CD4-positive, alpha-beta T cell (primary cell): ENCODE data around the gene HECTD1. TPM values are rescaled to one million over a fixed set of nuclear protein-coding genes. Genes with fewer than 3 reads are reported as not detected.

Experiments
- ATAC-seq: fragments of 200-7000 bp; cut with Tn5 transposase; one replicate; pipeline ENCODE4 v1.10.0; 2022; ENCODE audit warnings: mild to moderate bottlenecking; ENCODE audit not compliant: poor library complexity
- CTCF ChIA-PET: fragments of 350-600 bp; sonication (Branson Sonifier 250); formaldehyde crosslinking; loops from one replicate; lab custom pipeline; 2021; ENCODE audit warnings: antibody characterized with exemption, inconsistent platforms; lab: Charles Lee
- POLR2A ChIA-PET: fragments of 350-600 bp; sonication (Branson Sonifier 250); formaldehyde crosslinking; loops from one replicate; lab custom pipeline; 2021; ENCODE audit warnings: antibody characterized with exemption, inconsistent platforms; lab: Charles Lee
- DNase-seq, 14 experiments: peaks; one replicate each; pipeline ENCODE4 v3.0.0-alpha.2; 2013 to 2020; ENCODE audit warnings: mixed read lengths in 2 of 14
- H3K27ac ChIP-seq, 2 donors: one replicate each; pipeline versions ENCODE4 v1.5.1 to v1.7.0; 2013; ENCODE audit warnings: low read length in 2 of 2, low read depth in 1 of 2, mild to moderate bottlenecking in 1 of 2
- H3K27me3 ChIP-seq, 2 experiments: 1 replicate in 1 of 2; 2 replicates in 1 of 2; pipeline versions ENCODE4 v1.6.1 to v1.7.0; 2013; ENCODE audit warnings: low read length in 2 of 2, control low read depth in 1 of 2, mild to moderate bottlenecking in 1 of 2, moderate library complexity in 1 of 2; ENCODE audit not compliant: insufficient read depth in 2 of 2, control insufficient read depth in 1 of 2
- H3K36me3 ChIP-seq: one replicate; pipeline ENCODE4 v1.6.1; 2013; ENCODE audit warnings: low read length, control low read depth; ENCODE audit not compliant: insufficient read depth
- H3K4me1 ChIP-seq: one replicate; pipeline ENCODE4 v1.6.1; 2013; ENCODE audit warnings: low read length, control low read depth; ENCODE audit not compliant: insufficient read depth
- H3K4me3 ChIP-seq: one replicate; pipeline ENCODE4 v1.5.1; 2013; ENCODE audit warnings: mild to moderate bottlenecking, low read length, moderate library complexity
- H3K9me3 ChIP-seq, 2 experiments: 1 replicate in 1 of 2; 2 replicates in 1 of 2; pipeline versions ENCODE4 v1.6.1 to v1.7.0; 2013; ENCODE audit warnings: low read length in 2 of 2, mild to moderate bottlenecking in 2 of 2, control low read depth in 1 of 2, moderate library complexity in 1 of 2; ENCODE audit not compliant: control insufficient read depth in 1 of 2, insufficient read depth in 1 of 2
- H3K27ac Mint-ChIP-seq: one replicate; pipeline ENCODE4 v1.8.0; 2020; ENCODE audit warnings: mixed read lengths
- H3K27me3 Mint-ChIP-seq: one replicate; pipeline ENCODE4 v1.8.0; 2021; ENCODE audit warnings: mixed read lengths
- H3K36me3 Mint-ChIP-seq: one replicate; pipeline ENCODE4 v1.8.0; 2021; ENCODE audit warnings: low read depth, mixed read lengths
- H3K4me1 Mint-ChIP-seq: one replicate; pipeline ENCODE4 v1.8.0; 2021; ENCODE audit warnings: low read depth, mixed read lengths
- H3K4me3 Mint-ChIP-seq: one replicate; pipeline ENCODE4 v1.8.0; 2020; ENCODE audit warnings: mild to moderate bottlenecking, mixed read lengths
- H3K9me3 Mint-ChIP-seq: one replicate; pipeline ENCODE4 v1.8.0; 2020; ENCODE audit warnings: mixed read lengths
- intact Hi-C, 2 experiments: fragments of 100-400 bp; cut with DNase I in 1 of 2; cut with micrococcal nuclease in 1 of 2; formaldehyde crosslinking; loops; one replicate each; pipeline versions ENCODE4 v1.15.1 to v1.9.0; 2023 to 2025; cut with DNase I, micrococcal nuclease
- total RNA-seq, 174 experiments: library from RNA in 2 of 174; stranded (reverse) in 2 of 174; gene quantifications; one replicate each; pipeline ENCODE4 v1.2.3 and lab custom pipeline; 2021 to 2026
- TF ChIP-seq, protein P1 (sequence below): fragments of 200-600 bp; IDR thresholded peaks from one replicate; pipeline ENCODE4 v1.8.0; 2022; ENCODE audit warnings: antibody characterized with exemption, mild to moderate bottlenecking

Gene HECTD1
- total RNA-seq, 2 experiments from 2014 or later = 162 to 168 TPM

DNA sequence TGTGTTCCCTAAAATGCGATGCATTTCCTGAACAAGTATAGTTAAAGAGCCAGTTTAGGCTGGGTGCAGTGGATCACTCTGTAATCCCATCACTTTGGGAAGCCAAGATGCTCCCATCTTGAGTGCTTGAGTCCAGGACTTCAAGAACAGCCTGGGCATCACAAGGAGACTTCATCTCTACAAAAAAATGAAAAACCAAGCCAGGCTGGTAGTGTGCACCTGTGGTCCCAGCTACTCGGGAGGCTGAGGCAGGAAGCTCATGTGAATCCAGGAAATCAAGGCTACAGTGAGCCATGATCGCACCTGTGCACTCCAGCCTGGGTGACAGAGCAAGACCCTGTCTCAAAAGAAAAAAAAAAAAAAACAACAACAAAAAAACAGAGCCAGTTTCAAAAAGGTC is 26.3 kb downstream of the HECTD1 start:
- peak overlapping the region; percentile 63 for H3K27ac Mint-ChIP-seq
- DNase-seq (no peak), ATAC-seq (no peak)
- TF ChIP-seq, protein P1, sequence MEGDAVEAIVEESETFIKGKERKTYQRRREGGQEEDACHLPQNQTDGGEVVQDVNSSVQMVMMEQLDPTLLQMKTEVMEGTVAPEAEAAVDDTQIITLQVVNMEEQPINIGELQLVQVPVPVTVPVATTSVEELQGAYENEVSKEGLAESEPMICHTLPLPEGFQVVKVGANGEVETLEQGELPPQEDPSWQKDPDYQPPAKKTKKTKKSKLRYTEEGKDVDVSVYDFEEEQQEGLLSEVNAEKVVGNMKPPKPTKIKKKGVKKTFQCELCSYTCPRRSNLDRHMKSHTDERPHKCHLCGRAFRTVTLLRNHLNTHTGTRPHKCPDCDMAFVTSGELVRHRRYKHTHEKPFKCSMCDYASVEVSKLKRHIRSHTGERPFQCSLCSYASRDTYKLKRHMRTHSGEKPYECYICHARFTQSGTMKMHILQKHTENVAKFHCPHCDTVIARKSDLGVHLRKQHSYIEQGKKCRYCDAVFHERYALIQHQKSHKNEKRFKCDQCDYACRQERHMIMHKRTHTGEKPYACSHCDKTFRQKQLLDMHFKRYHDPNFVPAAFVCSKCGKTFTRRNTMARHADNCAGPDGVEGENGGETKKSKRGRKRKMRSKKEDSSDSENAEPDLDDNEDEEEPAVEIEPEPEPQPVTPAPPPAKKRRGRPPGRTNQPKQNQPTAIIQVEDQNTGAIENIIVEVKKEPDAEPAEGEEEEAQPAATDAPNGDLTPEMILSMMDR = no peak
- H3K4me1 Mint-ChIP-seq = peaks cover 34% of the 10 kb centered on the region
- ChIA-PET POLR2A (no interaction called here), CTCF (no interaction called here)
- H3K36me3 ChIP-seq = peaks cover 35% of the 10 kb centered on the region
- H3K4me3 ChIP-seq = no peak overlapping the region
- no peaks in the 10 kb centered on the region for H3K27me3 ChIP-seq
- no peaks in the 10 kb centered on the region for H3K27me3 Mint-ChIP-seq
- H3K4me1 ChIP-seq = no peaks in the 10 kb centered on the region
- H3K9me3 Mint-ChIP-seq = no peaks in the 10 kb centered on the region
- intact Hi-C loops = no loop called here
- no peak overlapping the region for H3K27ac ChIP-seq
- peaks cover 65% of the 10 kb centered on the region for H3K36me3 Mint-ChIP-seq
- H3K4me3 Mint-ChIP-seq = no peak overlapping the region
- no peaks in the 10 kb centered on the region for H3K9me3 ChIP-seq

DNA sequence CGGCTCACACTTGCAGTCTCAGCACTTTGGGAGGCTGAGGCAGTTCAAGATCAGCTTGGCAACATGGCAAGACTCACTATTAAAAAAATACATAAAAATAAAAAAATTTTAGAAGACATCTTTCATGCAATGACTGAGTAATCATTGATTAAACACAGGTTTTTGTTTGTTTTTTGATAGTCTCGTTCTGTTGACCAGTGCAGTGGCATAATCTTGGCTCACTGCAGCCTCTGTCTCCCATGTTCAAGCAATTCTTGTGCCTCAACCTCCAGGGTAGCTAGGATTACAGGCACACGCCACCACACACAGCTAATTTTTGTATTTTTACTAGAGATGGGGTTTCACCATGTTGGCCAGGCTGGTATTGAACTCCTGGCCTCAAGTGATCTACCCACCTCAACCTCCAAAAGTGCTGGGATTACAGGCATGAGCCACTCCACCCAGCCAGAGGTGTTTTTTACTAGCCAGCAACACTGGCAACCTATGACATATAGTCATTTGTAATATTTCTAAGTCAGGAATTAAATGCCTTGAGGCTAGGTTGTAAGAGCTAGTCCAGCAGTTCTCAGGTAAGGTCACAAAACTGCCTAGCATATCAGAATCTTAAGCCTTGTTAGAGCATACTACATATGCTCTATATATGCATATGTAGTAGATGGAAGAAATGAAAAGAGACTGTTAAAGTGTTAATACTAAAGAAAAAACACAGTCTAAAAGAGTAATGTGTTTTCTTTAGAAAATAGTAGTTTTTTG is 27.1 kb downstream of the HECTD1 start:
- Histone ChIP-seq H3K27me3 (no peaks in the 10 kb centered on the region), H3K4me1 (no peaks in the 10 kb centered on the region), H3K9me3 (no peaks in the 10 kb centered on the region), H3K36me3 (peaks cover 32% of the 10 kb centered on the region), H3K4me3 (no peak overlapping the region), H3K27ac (no peak overlapping the region)
- Mint-ChIP-seq H3K36me3 (peaks cover 60% of the 10 kb centered on the region), H3K27me3 (no peaks in the 10 kb centered on the region), H3K4me3 (no peak overlapping the region), H3K9me3 (no peaks in the 10 kb centered on the region), H3K27ac (peak overlapping the region; percentile 63), H3K4me1 (peaks cover 28% of the 10 kb centered on the region)
- TF ChIP-seq, protein P1 = no peak
- no peak for DNase-seq
- ChIA-PET POLR2A (interaction anchor here (1.2 to 1.8 kb wide), 2 partner anchors 26 to 28 kb away, joined by 3 to 7 read pairs; partner anchors contain the start of gene HECTD1), CTCF (no interaction called here)
- no peak for ATAC-seq
- intact Hi-C loops = no loop called here

DNA sequence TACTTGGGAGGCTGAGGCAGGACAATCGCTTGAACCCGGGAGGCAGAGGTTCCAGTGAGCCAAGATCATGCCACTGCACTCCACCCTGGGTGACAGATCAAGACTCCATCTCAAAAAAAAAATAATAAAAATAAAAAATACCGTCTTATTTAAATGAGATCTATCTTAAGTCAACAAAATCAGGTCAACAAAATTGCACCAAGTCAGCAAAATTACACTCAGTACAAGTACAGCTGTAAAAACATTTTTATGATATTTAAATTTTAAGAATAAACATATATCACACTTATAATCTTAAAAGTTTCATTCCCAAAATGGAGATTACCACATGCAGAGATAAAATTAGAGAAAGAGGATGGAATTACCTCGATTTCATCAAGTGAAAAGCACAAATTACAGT is 33.2 kb downstream of the HECTD1 start:
- Mint-ChIP-seq H3K27ac (no peak overlapping the region), H3K9me3 (no peaks in the 10 kb centered on the region), H3K4me3 (no peak overlapping the region), H3K4me1 (peaks cover 9% of the 10 kb centered on the region), H3K27me3 (no peaks in the 10 kb centered on the region), H3K36me3 (peaks cover 84% of the 10 kb centered on the region)
- ATAC-seq = no peak
- Histone ChIP-seq H3K27ac (no peak overlapping the region), H3K27me3 (no peaks in the 10 kb centered on the region), H3K9me3 (no peaks in the 10 kb centered on the region), H3K4me1 (no peaks in the 10 kb centered on the region), H3K4me3 (no peak overlapping the region), H3K36me3 (peaks cover 80% of the 10 kb centered on the region)
- intact Hi-C loops = no loop called here
- no peak for DNase-seq
- TF ChIP-seq, protein P1 = no peak
- POLR2A ChIA-PET = no interaction called here
- CTCF ChIA-PET = no interaction called here
